ENCODE measurements around the gene NLRP13. TPM values are rescaled to one million over a fixed set of nuclear protein-coding genes. Genes with fewer than 3 reads are reported as not detected.

The NLRP13 gene
- total RNA-seq, 2 experiments from 2014 or later: not detected

- POLR2A ChIA-PET: no interaction called here
- ATAC-seq (ENCODE audit: poor library complexity): no peak
- H3K9me3 Mint-ChIP-seq: peaks cover 7% of the 10 kb centered on the region
- CTCF ChIA-PET: no interaction called here
- intact Hi-C loops (cut with DNase I, micrococcal nuclease): no loop called here
- H3K27ac Mint-ChIP-seq: no peak overlapping the region
- Histone ChIP-seq H3K9me3 (ENCODE audit: control insufficient read depth in 1 of 2, insufficient read depth in 1 of 2, low read length in 2 of 2) (peaks cover 0 to 16% of the 10 kb centered on the region in 2 experiments), H3K4me1 (ENCODE audit: insufficient read depth, low read length) (no peaks in the 10 kb centered on the region), H3K4me3 (ENCODE audit: low read length) (no peak overlapping the region), H3K27ac (ENCODE audit: low read depth in 1 of 2, low read length in 2 of 2) (no peak overlapping the region), H3K36me3 (ENCODE audit: insufficient read depth, low read length) (no peaks in the 10 kb centered on the region), H3K27me3 (ENCODE audit: control insufficient read depth in 1 of 2, insufficient read depth in 2 of 2, low read length in 2 of 2) (no peaks in the 10 kb centered on the region)
- no peaks in the 10 kb centered on the region for H3K4me1 Mint-ChIP-seq (ENCODE audit: low read depth)
- DNase-seq: no peak
- no peak overlapping the region for H3K4me3 Mint-ChIP-seq
- no peaks in the 10 kb centered on the region for H3K36me3 Mint-ChIP-seq (ENCODE audit: low read depth)
- no peaks in the 10 kb centered on the region for H3K27me3 Mint-ChIP-seq
- TF ChIP-seq CTCF (IDR thresholded peaks at IDR 0.05): no peak
Observed at GRCh38 chr19:55858969-55859368, 73.2 kb downstream of the NLRP13 start.

GRCh38 chr19:55858401-55858800 lies 73.7 kb downstream of the NLRP13 start:
- no peaks in the 10 kb centered on the region for H3K36me3 Mint-ChIP-seq (ENCODE audit: low read depth)
- no peaks in the 10 kb centered on the region for H3K4me1 Mint-ChIP-seq (ENCODE audit: low read depth)
- H3K4me3 Mint-ChIP-seq: no peak overlapping the region
- no peaks in the 10 kb centered on the region for H3K4me1 ChIP-seq (ENCODE audit: insufficient read depth, low read length)
- H3K4me3 ChIP-seq (ENCODE audit: low read length): no peak overlapping the region
- ChIA-PET CTCF (no interaction called here), POLR2A (no interaction called here)
- DNase-seq: no peak
- H3K27ac ChIP-seq (ENCODE audit: low read depth in 1 of 2, low read length in 2 of 2): no peak overlapping the region
- H3K9me3 ChIP-seq (ENCODE audit: control insufficient read depth in 1 of 2, insufficient read depth in 1 of 2, low read length in 2 of 2): peaks cover 0 to 16% of the 10 kb centered on the region in 2 experiments
- TF ChIP-seq CTCF (IDR thresholded peaks at IDR 0.05): no peak
- H3K27me3 Mint-ChIP-seq: no peaks in the 10 kb centered on the region
- no peak overlapping the region for H3K27ac Mint-ChIP-seq
- ATAC-seq (ENCODE audit: poor library complexity): no peak
- H3K36me3 ChIP-seq (ENCODE audit: insufficient read depth, low read length): no peaks in the 10 kb centered on the region
- no peaks in the 10 kb centered on the region for H3K27me3 ChIP-seq (ENCODE audit: control insufficient read depth in 1 of 2, insufficient read depth in 2 of 2, low read length in 2 of 2)
- peaks cover 7% of the 10 kb centered on the region for H3K9me3 Mint-ChIP-seq
- intact Hi-C loops (cut with DNase I, micrococcal nuclease): no loop called here

- no peak for DNase-seq
- no peaks in the 10 kb centered on the region for H3K27me3 ChIP-seq (ENCODE audit: control insufficient read depth in 1 of 2, insufficient read depth in 2 of 2, low read length in 2 of 2)
- TF ChIP-seq CTCF (IDR thresholded peaks at IDR 0.05): no peak
- H3K4me3 ChIP-seq (ENCODE audit: low read length): no peak overlapping the region
- H3K27ac ChIP-seq (ENCODE audit: low read depth in 1 of 2, low read length in 2 of 2): no peak overlapping the region
- H3K36me3 ChIP-seq (ENCODE audit: insufficient read depth, low read length): no peaks in the 10 kb centered on the region
- intact Hi-C loops (cut with DNase I, micrococcal nuclease): no loop called here
- Mint-ChIP-seq H3K9me3 (peaks cover 7% of the 10 kb centered on the region), H3K36me3 (ENCODE audit: low read depth) (no peaks in the 10 kb centered on the region), H3K27me3 (no peaks in the 10 kb centered on the region), H3K27ac (no peak overlapping the region), H3K4me3 (no peak overlapping the region), H3K4me1 (ENCODE audit: low read depth) (no peaks in the 10 kb centered on the region)
- CTCF ChIA-PET: no interaction called here
- no peaks in the 10 kb centered on the region for H3K4me1 ChIP-seq (ENCODE audit: insufficient read depth, low read length)
- ATAC-seq (ENCODE audit: poor library complexity): no peak
- POLR2A ChIA-PET: no interaction called here
- H3K9me3 ChIP-seq (ENCODE audit: control insufficient read depth in 1 of 2, insufficient read depth in 1 of 2, low read length in 2 of 2): peaks cover 0 to 16% of the 10 kb centered on the region in 2 experiments
Observed at GRCh38 chr19:55857974-55858373, 74.2 kb downstream of the NLRP13 start.
